Stimulated activated CD8-positive, alpha-beta memory T cell treated with anti-CD3 and anti-CD28 coated beads, Interleukin-2, amount 100 ng/mL, for 1 hour (primary cell): ENCODE data around the gene WDR48.

Experiments used
- DNase-seq, 2 donors: peaks; one replicate each; pipeline ENCODE4 v3.0.0-alpha.2; 2020; ENCODE audit warnings: low read depth in 2 of 2

Gene WDR48

DNA sequence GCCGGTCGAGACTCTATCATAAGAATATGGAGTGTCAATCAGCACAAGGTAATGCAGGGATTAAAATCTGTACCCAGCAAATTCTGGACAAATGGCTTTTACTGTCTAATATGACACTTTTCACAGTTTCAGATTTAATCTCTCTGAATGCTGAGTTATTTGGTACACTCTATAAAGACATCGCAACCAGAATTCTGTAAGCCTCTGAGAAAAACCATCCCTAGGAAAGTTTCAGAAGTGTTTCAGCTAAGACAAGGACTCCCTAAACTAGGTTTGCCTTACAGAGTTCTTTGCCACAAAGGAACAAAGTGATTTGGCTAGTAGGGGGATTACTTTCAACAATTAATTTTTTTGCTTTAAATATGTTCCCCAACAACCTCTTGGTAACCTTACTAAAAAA is 11.3 kb downstream of the WDR48 start:
- no peak for DNase-seq

- DNase-seq, result no peak
Observed at GRCh38 chr3:39064646-39065045, 12.8 kb downstream of the WDR48 start.

DNA sequence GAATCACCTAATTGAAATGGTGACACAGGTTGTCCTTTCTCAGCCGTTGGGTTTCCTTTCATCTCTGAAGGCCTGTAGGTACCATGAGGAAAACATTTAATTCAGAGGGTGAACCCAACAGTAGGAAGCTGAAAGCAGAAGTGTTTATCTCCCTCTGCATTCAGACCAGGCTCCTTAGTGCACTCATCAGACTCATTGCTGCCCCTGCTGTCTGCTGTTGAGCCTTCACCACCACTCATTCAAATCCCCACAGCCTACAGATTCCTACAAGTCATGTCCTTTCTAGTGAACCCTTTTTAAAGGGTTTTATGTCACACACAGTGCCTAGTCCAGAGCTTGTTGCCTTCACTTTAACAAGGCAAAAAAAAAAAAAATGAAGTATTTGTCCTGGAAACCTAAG is 13.4 kb downstream of the WDR48 start:
- no peak for DNase-seq

GRCh38 chr3:39067286-39067685 is 15.5 kb downstream of the WDR48 start:
- DNase-seq, result no peak

- DNase-seq, result no peak
Observed at GRCh38 chr3:39068556-39068955, 16.7 kb downstream of the WDR48 start.

DNA sequence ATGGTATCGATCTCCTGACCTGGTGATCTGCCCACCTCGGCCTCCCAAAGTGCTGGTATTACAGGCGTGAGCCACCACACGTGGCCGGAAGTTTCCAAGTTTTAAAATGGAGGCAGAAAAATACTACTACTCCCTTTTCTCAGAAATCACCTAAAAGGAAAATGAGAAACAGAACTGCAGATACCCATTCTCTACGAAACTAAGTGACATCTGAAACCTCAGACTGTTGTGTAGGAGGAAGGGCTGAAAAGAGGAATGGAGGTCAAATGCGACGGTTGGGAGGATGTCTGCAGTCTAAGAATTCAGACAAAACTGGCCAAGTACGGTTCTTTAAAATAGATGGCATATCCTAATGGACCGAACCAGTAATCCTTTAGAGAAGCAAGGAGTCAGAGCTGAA is 24.1 kb downstream of the WDR48 start:
- no peak for DNase-seq

DNA sequence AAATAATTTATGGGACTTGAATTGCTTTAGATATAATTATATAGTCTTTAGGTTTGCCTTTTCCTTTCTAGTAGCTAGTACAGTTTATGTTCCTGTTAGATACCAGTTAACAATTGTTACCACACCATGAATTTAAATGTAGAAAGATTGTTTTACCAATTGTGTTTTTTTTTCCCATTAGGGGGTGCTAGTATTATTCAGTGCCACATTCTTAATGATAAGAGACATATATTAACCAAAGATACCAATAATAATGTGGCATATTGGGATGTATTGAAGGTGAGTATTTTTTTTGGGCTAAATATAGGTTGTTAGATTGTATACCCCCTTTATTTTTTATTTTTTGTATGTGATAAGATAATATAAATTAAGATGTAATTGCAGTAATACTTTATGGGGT is 27.7 kb downstream of the WDR48 start:
- no peak for DNase-seq

- no peak for DNase-seq
Observed at GRCh38 chr3:39080026-39080425, 28.2 kb downstream of the WDR48 start.

DNA sequence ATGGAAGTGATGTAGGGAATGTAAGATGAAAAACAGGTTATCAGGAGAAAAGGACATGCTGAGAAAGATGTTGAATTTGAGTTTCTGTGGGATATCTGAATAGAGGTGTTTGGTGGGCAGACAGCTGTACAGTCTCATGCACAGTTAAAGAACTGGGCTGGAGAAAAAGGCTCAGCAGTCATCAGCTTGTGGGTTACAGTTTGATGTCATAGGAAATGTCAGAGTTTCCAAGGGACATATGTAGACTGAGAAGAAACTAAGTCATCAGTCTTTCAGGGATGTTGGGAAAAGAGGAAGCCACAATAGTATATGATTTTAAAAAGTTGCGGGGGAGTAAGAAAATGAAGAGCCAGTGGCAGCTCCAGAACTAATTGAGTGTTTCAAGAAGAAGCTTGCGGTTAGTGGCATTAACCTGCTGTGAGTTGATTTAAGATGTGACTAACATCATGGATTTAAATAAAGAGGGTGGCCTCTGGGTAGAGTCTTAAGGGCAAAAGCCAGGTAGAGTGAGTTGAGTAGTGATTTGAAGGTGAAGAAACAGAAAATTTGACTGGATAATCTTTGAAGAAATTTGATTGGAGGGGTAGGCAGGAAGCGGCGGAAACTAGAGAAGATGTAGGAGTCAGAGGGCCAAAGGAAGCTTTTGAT is 31.0 kb downstream of the WDR48 start:
- DNase-seq, result no peak

DNA sequence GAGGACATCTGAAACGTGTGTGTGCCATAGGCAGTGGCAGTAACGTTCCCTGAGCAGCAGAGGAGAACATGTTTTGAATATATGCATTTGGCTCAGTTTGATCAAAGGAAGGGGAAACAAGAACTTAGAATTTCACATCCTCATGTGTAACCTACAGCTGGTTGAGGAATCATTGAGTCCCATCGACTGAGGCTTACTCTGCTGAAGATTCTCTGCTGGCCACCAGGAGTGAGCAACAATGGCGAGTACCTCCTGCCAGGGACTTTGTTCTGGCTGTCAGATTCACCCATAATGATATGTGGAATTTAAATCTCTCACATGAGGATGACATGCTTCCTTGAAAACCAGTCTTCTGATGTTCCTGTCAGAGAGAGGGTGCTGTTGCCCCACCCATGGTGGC is 34.3 kb downstream of the WDR48 start:
- DNase-seq, result no peak

GRCh38 chr3:39088456-39088855 is 36.6 kb downstream of the WDR48 start:
- DNase-seq, result no peak

- DNase-seq, result no peak
Observed at GRCh38 chr3:39088889-39089288, 37.1 kb downstream of the WDR48 start.

DNA sequence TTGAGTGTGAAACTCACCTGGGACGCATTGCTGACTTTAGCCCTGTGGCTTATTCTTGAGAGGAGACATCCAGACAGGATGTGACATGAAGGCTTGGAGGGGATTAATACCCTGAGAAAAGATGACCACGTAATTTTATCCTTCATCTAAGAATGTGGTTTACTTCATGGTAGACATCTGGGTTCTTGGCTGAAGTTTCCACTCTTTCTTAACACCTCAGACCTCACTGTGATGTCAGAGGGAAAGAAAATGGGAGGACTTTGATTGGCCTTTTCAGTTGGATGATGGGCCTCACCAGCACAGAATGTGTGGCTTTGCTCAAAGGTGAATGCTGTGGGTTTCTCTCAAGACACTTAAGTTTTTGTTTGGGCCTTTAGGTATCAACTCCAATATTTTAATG is 39.1 kb downstream of the WDR48 start:
- DNase-seq, result no peak

DNA sequence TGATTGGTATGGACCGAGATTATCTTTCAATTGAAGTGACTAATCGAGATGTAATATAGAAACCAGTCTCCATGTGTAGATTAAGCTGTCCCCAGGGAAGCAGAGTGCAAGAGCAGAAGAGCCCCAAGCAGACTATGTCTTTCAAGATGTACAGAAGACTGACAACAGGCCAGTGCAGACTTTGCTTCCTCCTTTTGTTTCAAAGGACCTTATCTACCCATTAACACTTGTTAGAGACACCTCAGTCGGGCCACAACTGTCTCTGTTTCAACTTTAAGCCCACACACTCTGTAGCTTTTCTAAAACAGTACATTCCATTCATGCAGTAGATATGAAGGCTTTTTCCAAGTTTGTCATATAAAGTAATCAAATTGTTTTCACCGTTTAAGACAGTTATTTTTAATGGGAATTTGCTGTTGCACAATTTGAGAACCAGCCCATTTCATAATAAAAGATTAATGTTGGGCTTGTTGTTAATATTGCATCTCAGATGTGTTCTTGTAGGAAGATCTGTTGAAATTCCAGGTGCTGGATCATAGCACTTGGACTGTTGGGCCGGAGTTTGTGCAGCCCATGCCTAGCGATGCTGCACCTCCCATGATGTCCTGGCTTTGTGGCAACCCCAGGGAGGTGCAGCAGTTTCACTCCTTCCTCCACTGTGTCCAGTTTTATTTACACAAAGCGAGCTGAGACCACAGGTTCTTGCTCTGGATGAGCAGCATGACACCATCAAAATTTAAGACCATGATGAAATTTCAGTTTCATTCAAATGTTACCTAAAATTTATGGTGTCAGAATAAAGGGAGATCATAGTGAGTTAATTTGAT is 43.2 kb downstream of the WDR48 start:
- DNase-seq, result no peak

GRCh38 chr3:39095778-39096177 is 44.0 kb downstream of the WDR48 start:
- no peak for DNase-seq

DNA sequence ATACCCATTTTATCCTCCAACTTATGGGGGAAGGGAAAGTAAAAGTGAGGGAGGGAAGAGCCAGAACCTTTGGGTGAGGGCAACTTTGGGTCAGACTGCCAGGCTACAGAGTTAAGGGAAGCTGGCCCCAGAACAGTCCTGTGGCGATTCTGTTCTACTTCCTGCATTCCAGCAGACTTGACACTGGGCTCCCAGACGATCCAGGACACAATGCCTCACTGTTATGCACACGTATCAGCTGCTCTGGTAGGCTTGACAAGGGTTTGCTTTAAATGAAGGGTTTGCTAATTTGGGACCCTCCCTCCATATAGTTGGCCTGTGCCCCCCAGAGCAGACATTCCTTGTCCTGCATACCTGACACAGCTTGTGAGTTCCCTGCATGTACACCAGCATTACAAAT is 45.0 kb downstream of the WDR48 start:
- no peak for DNase-seq

DNA sequence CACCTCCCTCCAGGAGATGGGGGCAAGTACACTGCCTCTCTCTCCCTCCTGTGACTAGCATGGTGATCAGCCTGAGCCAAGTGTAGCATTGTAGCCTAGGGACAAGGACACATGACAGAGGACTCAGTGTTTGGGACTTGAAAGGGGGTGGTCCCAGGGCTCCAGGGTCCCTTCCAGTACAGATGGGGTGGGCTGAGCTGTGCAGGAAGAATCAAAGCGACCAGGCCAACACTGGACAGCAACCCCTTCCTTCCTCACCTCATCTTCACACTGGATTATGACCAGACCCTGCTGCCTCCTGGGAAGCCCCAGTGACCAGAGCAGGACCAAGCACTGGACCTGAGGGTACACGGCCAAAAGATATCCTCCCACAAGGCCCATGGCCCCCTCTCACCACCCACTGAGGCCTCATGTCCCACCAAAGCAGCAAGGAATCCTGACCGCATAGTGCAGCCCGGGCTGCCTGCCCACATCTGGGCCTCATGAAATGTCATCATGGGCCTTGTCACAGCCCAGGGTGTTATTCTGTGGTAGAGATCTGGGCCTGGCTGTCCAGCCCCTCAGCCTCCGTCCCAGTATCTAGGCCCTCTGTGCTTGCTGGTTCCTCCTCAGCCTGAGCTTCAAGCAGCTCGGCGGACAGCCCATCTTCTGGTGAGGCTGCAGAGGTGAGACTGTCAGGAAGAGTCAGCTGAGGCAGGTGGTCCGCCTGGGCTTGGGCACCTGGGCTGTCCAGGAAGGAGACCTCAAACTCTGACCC is 46.1 kb downstream of the WDR48 start:
- no peak for DNase-seq

DNA sequence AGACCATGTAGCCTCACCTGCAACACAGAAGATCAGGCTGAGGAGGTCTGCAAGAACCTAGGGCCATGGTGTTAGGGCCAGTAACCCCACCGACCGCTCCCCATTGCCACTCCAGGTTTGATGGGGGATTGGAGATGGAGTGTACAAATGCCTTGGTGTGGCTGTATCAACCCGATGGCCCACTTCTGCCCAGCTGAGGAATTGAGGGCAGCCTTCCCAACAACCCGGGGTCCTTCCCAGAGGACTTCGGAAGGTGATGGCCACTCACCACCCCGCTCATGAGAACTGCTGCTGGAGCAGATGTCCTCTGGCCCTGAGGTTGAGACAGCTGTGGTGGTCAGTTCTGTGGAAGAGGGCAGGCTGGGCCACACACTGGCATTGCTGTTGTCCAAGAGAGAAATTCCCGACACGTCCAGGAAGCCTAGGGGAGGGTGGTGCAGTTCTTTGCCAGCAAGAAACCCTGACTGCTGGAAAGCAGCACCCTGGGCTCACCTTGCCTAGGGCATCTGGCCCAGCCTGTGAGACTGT is 46.7 kb downstream of the WDR48 start:
- DNase-seq, result no peak

- DNase-seq, result no peak
Observed at GRCh38 chr3:39099242-39099641, 47.4 kb downstream of the WDR48 start.

DNA sequence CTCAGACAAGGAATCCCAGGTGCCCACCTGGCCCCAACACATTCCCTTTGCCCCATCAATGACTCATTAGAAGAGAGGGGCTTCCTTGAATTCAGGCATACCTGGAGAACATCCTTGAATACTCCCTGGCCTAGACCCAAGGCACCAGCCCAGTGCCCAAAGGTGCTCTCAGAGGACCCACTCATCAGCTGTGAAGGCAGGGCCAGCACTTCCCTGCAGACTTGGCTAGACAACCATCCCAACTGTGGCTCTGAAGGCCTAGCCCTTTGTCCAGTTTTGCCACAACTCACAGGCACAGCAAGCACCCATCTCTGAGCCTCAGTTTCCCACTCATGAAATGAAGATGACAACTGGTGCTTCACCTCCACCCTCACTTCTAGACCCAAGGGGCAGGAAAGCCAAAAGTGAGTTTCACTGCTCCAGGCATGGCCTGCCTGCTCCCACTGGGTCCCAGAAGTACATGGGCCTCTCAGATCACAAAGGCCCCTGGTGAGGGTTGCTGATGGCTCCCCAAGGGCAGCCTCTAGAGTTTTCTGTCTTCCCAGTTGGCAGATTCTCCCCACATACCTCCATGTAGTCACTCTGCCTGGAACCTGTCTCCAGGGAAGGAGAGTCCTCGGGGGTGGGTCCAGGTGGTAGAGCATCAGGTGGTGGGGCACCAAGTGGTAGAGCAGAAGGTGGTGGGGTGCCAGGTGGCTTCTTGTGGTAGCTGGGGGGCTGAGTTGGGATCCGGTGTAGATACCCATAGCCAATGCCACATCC is 48.1 kb downstream of the WDR48 start:
- no peak for DNase-seq

DNA sequence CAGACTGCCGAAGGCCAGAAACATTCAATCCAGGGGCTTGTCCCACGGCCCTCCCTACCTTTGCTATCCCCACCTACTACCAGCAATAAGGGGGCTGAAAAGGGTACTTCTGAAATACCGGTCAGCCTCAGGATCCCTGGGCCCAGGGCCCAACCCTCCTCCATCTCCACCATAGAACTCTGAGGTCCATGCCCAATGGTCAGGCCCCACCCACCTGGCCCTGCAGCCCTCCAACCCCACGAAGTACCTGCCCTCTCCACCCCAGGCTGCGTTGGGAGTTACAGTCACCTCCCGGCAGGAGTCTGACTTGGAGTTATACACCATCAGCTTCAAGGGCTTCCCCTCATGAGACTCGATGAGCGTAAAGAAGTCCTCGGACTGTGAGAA is 48.7 kb downstream of the WDR48 start:
- DNase-seq, result no peak
